Measurements from ENCODE around the gene POGLUT3.

DNA sequence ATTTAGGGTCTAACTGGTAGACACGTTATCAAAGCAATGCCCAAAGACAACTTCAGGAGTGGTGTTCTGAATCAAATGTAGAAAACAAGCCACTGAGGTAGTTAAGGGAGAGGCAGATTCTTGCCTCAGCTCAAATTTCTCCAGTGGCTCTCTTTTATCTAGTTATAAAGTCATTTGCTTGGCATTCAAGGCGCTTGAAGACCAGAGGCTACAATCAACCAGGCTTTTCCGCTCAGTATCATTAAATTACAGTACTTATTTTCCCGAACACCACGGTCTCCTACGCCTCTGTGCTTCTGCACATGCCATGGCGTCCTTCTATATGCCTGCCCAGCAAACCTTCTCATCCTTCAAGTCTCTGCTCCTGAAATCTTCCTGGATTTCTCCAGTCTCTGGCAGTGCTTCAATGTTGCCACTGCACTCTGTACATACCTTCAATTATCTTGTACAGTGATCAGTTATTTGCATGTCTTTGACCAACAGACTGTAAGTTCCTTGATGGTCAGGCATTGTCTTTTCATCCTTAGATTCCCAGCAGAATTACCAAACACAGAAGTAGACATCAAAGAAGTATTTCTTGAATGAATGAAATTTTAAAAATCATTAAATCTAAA, 1.4 kb downstream of the POGLUT3 start:
- no peak for TF ChIP-seq CTCF (IDR thresholded peaks at IDR 0.05; ENCODE audit: low read depth, low read length)
- no peak for TF ChIP-seq POLR2A (IDR thresholded peaks at IDR 0.05; ENCODE audit: extremely low read depth, insufficient read length)
- no peak for TF ChIP-seq MAX (IDR thresholded peaks at IDR 0.05; ENCODE audit: low read depth, low read length)

Data from NB4 (cell line).